Transverse colon (tissue), 4 donors: ENCODE data around the gene CDHR4.

Source experiments
- CTCF ChIP-seq, 5 experiments: fragments of 200-600 bp in 3 of 5; fragments of 450-650 bp in 2 of 5; sonication (generic) in 3 of 5; IDR thresholded peaks; 1 replicate in 2 of 5; 2 replicates in 3 of 5; pipeline ENCODE4 v1.5.1; 2016 to 2017; ENCODE audit warnings: antibody characterized with exemption in 5 of 5, inconsistent platforms in 3 of 5, mild to moderate bottlenecking in 2 of 5, moderate library complexity in 1 of 5
- EP300 ChIP-seq: sonication (generic); formaldehyde crosslinking; IDR thresholded peaks from one replicate; pipeline ENCODE4 v1.6.1; 2017; ENCODE audit warnings: antibody characterized with exemption, low read depth
- POLR2A ChIP-seq: fragments of 450-650 bp; IDR thresholded peaks from one replicate; pipeline ENCODE4 v1.6.1; 2016; ENCODE audit warnings: antibody characterized with exemption, mild to moderate bottlenecking, moderate library complexity
- POLR2AphosphoS5 ChIP-seq, 3 donors: sonication (generic); formaldehyde crosslinking; IDR thresholded peaks; one replicate each; pipeline ENCODE4 v1.6.1; 2016; ENCODE audit warnings: antibody characterized with exemption in 3 of 3

- TF ChIP-seq CTCF (IDR thresholded peaks at IDR 0.05) (no peak), POLR2A (no peak), POLR2AphosphoS5 (IDR thresholded peaks at IDR 0.05) (no peak), EP300 (no peak)
Measured at GRCh38 chr3:49794431-49794830, 5.2 kb downstream of the CDHR4 start.
